ENCODE measurements around the gene XIRP2.

DNA sequence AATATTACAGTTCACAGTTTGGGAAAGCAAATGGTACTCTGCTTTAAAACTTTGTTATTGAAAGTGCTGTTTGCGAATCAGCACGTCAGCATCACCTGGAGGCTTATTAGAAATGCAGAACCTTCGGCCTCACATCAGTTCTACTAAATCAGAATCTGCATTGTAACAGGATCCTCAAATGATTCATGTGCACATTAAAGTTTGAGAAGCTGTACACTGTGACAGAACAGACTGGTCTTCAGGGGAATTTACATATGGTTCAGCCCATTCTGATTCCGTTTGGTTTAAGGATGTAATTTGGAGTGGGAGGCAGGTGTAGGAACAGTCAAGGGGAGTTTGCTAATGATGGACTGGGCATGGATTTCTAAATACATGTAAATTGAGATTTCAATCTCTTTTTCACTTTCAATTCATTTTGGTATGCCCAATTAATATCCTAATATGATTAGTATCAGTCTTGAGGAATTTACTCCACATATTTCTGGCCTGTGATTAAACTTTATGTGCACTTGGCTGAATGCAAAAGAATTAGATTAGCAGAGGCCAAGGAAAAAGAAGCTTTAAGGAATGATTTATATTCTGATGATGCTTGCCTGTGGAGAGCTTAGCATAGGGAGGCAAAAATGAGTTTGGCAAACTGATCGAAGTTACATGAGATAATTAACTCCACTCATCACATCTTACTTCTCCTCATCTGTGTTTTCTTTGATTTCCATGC is 248.8 kb downstream of the XIRP2 start:
- TF ChIP-seq, protein P1, sequence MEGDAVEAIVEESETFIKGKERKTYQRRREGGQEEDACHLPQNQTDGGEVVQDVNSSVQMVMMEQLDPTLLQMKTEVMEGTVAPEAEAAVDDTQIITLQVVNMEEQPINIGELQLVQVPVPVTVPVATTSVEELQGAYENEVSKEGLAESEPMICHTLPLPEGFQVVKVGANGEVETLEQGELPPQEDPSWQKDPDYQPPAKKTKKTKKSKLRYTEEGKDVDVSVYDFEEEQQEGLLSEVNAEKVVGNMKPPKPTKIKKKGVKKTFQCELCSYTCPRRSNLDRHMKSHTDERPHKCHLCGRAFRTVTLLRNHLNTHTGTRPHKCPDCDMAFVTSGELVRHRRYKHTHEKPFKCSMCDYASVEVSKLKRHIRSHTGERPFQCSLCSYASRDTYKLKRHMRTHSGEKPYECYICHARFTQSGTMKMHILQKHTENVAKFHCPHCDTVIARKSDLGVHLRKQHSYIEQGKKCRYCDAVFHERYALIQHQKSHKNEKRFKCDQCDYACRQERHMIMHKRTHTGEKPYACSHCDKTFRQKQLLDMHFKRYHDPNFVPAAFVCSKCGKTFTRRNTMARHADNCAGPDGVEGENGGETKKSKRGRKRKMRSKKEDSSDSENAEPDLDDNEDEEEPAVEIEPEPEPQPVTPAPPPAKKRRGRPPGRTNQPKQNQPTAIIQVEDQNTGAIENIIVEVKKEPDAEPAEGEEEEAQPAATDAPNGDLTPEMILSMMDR (IDR thresholded peaks at IDR 0.05) = no peak
- TF ChIP-seq ZFX (IDR thresholded peaks at IDR 0.05; ENCODE audit: borderline replicate concordance) = no peak
